ENCODE data around the gene CAMKK1.

DNA sequence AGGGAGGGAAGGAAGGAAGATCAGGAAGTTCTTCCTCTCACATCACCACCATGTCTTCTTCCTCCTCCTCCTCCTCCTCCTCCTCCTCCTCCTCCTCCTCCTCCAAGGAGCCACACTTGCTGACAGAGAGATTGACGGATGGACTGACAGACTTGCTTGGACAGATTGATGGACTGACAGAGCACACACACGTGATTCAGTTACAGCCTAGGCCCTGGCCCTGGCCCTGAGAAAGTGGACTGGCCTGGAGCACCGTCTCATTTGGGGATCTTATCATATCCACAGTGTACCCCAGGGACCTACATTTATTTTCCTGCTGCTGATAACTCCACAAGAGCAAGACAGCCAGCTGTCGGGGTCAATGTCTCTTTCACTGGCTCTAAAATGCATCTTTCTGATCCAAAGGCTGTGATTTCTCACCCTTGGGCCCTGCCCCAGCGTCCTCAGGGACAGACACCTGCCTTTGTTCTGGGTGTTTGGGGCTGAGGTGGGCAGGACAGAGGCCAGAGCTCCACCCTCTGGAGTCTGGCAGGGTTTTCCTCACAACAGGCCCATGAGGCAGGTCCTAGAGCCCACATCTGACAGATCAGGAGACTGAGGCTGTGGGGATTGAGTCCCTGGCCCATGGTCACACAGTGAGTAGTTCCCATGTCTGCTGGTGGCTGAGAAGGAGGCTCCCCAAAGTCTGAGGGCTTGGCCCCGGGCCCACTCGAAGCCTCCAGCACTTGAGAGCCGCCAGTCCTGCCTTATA is 25.7 kb upstream of the CAMKK1 start:
- TF ChIP-seq, protein P1, sequence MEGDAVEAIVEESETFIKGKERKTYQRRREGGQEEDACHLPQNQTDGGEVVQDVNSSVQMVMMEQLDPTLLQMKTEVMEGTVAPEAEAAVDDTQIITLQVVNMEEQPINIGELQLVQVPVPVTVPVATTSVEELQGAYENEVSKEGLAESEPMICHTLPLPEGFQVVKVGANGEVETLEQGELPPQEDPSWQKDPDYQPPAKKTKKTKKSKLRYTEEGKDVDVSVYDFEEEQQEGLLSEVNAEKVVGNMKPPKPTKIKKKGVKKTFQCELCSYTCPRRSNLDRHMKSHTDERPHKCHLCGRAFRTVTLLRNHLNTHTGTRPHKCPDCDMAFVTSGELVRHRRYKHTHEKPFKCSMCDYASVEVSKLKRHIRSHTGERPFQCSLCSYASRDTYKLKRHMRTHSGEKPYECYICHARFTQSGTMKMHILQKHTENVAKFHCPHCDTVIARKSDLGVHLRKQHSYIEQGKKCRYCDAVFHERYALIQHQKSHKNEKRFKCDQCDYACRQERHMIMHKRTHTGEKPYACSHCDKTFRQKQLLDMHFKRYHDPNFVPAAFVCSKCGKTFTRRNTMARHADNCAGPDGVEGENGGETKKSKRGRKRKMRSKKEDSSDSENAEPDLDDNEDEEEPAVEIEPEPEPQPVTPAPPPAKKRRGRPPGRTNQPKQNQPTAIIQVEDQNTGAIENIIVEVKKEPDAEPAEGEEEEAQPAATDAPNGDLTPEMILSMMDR (conservative IDR thresholded peaks at IDR 0.05; ENCODE audit: low read depth in 2 of 2) = no peak
- TF ChIP-seq EZH2 (IDR thresholded peaks at IDR 0.05; ENCODE audit: low read depth, unreplicated experiment) (no peak), ZNF331 (CRISPR knock-in tag; IDR thresholded peaks at IDR 0.05; ENCODE audit: low read depth) (no peak), ZNF114 (CRISPR knock-in tag; IDR thresholded peaks at IDR 0.05) (no peak), POLR2AphosphoS5 (IDR thresholded peaks at IDR 0.05; ENCODE audit: low read depth) (no peak), EZH2phosphoT487 (IDR thresholded peaks at IDR 0.05; ENCODE audit: unreplicated experiment) (no peak), CREB1 (CRISPR knock-in tag; IDR thresholded peaks at IDR 0.05; ENCODE audit: low read depth) (no peak), JUNB (IDR thresholded peaks at IDR 0.05; ENCODE audit: unreplicated experiment) (no peak)
- TF ChIP-seq, protein P2, sequence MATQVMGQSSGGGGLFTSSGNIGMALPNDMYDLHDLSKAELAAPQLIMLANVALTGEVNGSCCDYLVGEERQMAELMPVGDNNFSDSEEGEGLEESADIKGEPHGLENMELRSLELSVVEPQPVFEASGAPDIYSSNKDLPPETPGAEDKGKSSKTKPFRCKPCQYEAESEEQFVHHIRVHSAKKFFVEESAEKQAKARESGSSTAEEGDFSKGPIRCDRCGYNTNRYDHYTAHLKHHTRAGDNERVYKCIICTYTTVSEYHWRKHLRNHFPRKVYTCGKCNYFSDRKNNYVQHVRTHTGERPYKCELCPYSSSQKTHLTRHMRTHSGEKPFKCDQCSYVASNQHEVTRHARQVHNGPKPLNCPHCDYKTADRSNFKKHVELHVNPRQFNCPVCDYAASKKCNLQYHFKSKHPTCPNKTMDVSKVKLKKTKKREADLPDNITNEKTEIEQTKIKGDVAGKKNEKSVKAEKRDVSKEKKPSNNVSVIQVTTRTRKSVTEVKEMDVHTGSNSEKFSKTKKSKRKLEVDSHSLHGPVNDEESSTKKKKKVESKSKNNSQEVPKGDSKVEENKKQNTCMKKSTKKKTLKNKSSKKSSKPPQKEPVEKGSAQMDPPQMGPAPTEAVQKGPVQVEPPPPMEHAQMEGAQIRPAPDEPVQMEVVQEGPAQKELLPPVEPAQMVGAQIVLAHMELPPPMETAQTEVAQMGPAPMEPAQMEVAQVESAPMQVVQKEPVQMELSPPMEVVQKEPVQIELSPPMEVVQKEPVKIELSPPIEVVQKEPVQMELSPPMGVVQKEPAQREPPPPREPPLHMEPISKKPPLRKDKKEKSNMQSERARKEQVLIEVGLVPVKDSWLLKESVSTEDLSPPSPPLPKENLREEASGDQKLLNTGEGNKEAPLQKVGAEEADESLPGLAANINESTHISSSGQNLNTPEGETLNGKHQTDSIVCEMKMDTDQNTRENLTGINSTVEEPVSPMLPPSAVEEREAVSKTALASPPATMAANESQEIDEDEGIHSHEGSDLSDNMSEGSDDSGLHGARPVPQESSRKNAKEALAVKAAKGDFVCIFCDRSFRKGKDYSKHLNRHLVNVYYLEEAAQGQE (IDR thresholded peaks at IDR 0.05; ENCODE audit: unreplicated experiment) = no peak
- TF ChIP-seq, protein P3, sequence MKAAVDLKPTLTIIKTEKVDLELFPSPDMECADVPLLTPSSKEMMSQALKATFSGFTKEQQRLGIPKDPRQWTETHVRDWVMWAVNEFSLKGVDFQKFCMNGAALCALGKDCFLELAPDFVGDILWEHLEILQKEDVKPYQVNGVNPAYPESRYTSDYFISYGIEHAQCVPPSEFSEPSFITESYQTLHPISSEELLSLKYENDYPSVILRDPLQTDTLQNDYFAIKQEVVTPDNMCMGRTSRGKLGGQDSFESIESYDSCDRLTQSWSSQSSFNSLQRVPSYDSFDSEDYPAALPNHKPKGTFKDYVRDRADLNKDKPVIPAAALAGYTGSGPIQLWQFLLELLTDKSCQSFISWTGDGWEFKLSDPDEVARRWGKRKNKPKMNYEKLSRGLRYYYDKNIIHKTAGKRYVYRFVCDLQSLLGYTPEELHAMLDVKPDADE (IDR thresholded peaks at IDR 0.05) = no peak

All from GM23338 (cell line).